GM10266 (cell line): Measurements from ENCODE around the gene FOXF1.

Experiments
- DNase-seq: peaks from one replicate; pipeline ENCODE4 v3.0.0; 2012; ENCODE audit errors: extremely low spot score
- TF ChIP-seq, protein P1 (sequence below): IDR thresholded peaks from 2 replicates; pipeline ENCODE4 v1.5.1; 2012; ENCODE audit warnings: mild to moderate bottlenecking, low read depth; ENCODE audit not compliant: control insufficient read depth, insufficient read depth; ENCODE audit errors: missing control alignments

The FOXF1 gene

DNA sequence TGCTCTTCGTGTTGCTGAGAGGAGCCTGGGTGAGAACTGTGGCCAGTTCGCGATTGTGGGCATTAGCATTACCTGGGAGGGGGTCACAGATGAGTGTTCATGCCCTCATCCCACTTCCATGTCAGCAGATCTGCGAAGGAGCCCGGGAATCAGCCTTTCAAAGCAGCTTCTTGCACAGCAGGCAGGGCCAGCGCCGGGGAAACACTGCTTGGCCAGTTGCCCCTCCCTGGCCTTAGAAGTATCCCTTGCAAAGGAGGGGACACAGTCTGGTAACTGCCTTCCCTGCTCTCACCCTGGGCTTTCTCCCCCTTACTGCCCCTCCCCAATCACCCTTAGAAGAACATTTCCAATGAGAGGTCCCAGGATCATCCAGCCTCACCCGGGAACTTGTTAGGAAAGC lies 42.8 kb upstream of the FOXF1 start:
- TF ChIP-seq, protein P1, sequence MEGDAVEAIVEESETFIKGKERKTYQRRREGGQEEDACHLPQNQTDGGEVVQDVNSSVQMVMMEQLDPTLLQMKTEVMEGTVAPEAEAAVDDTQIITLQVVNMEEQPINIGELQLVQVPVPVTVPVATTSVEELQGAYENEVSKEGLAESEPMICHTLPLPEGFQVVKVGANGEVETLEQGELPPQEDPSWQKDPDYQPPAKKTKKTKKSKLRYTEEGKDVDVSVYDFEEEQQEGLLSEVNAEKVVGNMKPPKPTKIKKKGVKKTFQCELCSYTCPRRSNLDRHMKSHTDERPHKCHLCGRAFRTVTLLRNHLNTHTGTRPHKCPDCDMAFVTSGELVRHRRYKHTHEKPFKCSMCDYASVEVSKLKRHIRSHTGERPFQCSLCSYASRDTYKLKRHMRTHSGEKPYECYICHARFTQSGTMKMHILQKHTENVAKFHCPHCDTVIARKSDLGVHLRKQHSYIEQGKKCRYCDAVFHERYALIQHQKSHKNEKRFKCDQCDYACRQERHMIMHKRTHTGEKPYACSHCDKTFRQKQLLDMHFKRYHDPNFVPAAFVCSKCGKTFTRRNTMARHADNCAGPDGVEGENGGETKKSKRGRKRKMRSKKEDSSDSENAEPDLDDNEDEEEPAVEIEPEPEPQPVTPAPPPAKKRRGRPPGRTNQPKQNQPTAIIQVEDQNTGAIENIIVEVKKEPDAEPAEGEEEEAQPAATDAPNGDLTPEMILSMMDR = no peak
- DNase-seq = no peak

DNA sequence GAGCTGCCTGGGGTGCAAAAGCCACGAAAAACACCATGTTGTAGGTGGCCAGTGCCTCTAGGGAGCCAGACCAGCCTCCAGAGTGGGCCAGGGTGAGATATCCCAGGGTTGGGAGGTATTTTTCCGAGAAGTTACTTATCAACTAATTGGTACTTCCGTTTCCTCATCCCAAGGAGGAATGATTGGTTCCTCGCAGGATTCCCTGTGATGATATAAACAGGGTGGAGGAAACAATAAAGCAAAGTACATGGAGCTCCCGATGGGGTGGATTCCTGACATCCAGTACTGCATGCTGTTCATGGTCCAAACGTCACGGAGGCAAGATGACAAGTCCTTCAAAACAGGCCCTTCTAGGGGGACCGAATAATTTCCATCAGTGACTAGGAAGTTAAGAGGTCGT lies 39.4 kb upstream of the FOXF1 start:
- TF ChIP-seq, protein P1 = no peak
- DNase-seq = no peak

DNA sequence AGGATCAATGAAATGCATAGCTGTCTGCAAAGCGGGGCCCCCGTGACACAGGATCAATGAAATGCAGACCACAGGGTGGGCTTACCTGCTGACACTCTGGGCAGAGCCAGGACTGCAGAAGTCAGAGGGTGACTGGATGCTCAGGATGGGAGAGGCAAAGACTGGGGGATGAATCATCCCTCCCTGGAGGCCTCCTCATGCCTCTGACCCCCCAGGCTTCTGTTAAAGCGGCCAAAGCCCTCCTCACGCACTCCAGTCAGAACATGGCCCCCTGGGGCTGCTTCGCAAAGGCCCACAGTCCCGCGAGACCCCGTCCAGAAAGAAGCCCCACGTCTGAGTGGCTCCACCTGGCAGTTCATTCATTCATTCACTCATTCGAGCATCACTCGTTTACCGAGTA lies 38.4 kb upstream of the FOXF1 start:
- TF ChIP-seq, protein P1 = no peak
- no peak for DNase-seq

DNA sequence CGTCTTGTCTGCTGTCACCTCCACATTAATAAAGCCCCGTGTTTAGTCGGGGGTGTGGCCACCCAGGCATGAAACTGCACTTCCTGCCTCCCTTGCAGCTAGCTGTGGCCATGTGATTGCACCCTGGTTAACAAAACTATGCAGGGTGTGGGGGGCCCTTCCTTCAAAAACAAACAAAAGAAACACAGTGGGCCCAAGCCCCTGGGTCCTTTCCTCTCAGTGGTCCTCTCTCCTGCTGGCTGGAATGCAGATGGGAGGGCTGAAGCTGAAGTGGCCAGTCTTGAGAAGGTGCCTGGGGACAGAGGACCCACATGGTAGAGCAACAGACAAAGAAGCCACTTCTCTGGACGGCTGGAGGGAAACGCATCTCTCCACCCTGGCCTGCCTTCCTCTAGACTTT lies 38.0 kb upstream of the FOXF1 start:
- DNase-seq = no peak
- TF ChIP-seq, protein P1 = no peak

DNA sequence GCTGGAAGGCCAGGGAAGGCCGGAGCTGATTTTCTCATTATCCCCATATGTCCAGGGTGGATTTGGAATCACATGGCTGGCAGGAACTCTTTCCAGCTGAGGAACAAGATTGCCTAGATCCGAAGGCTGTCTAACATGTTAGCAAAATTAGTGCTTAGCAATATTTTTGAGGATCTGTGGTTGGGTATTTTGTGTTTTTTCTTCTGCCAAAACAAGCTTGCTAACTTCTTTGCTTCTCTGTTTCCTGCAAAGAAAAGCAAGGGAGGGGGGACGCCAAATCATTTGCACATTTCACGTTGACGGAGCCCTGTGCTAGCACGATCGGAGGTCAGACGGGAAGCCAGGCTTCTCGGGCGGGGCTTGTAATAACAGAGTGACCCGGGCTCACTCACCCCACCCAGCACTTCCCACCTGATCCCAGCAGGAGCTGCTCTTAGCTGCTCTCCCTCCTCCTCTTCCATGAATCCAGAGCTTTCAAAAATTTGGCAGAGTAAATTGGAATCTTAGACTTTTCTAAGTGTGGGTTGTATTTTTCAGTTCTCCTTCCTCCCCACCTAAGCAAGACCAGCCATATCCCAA lies 33.3 kb upstream of the FOXF1 start:
- TF ChIP-seq, protein P1 = no peak
- no peak for DNase-seq

DNA sequence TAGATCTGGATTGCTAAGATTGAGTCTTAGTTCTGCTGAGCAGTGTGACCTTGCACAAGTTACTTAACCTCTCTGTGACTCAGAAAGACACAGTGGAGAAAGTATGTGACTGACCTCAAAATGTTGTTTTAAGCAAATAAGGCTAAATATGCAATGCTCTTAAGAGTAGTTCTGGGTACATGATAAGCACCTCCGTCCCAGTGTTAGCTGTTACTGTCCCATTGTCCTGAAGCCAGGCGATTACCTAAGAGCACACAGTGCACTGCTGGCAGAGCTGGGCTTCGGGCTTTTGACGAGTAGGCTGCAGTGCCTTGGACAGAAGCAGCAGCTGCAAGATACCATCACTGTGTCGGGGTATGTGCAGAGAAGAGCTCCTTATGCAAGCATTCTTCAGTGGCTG lies 32.7 kb upstream of the FOXF1 start:
- TF ChIP-seq, protein P1 = no peak
- DNase-seq = no peak

DNA sequence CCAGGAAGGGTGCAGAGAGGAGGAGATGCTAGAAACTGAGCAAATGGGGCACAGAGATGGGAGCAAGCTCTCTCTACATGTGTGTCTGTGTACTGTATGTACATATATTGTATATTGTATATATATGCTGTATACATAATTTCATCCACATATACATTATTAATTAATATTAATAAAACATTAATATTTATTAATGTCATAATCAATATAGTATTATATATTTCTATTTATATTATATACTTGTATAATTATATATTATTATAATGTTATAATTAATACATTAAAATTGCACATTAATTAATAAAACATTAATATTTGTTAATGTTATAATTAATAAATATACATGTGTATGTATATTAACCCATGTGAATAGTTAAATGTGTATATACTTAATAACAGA lies 31.5 kb upstream of the FOXF1 start:
- DNase-seq = no peak
- TF ChIP-seq, protein P1 = no peak
